ENCODE measurements around the gene SLC22A7.

DNA sequence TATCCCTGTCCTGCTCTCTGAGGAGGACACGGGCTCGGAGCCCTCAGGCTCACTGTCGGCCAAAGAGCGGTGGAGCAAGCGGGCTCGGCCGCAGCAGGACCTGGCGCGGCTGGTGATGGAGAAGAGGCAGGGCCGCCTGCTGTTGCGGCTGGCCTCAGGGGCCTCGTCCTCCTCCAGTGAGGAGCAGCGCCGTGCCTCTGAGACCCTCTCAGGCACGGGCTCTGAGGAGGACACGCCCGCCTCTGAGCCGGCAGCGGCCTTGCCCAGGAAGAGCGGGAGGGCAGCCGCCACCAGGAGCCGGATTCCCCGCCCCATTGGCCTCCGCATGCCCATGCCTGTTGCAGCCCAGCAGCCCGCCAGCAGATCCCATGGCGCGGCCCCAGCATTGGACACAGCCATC is 14.2 kb upstream of the SLC22A7 start:
- TF ChIP-seq, protein P1, sequence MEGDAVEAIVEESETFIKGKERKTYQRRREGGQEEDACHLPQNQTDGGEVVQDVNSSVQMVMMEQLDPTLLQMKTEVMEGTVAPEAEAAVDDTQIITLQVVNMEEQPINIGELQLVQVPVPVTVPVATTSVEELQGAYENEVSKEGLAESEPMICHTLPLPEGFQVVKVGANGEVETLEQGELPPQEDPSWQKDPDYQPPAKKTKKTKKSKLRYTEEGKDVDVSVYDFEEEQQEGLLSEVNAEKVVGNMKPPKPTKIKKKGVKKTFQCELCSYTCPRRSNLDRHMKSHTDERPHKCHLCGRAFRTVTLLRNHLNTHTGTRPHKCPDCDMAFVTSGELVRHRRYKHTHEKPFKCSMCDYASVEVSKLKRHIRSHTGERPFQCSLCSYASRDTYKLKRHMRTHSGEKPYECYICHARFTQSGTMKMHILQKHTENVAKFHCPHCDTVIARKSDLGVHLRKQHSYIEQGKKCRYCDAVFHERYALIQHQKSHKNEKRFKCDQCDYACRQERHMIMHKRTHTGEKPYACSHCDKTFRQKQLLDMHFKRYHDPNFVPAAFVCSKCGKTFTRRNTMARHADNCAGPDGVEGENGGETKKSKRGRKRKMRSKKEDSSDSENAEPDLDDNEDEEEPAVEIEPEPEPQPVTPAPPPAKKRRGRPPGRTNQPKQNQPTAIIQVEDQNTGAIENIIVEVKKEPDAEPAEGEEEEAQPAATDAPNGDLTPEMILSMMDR (IDR thresholded peaks at IDR 0.05): no peak
- TF ChIP-seq POLR2A (IDR thresholded peaks at IDR 0.05): no peak

All from right lobe of liver (tissue), 4 donors.